K562 (cell line): Measurements from ENCODE around the gene KCNAB2. TPM values are rescaled to one million over a fixed set of nuclear protein-coding genes. Genes with fewer than 3 reads are reported as not detected.

Source experiments
- ATAC-seq: fragments of 200-7000 bp; cut with Tn5 transposase; 3 replicates; pipeline ENCODE4 v1.9.1; 2020; ENCODE audit warnings: moderate library complexity
- BruUV-seq: library from RNA; stranded (reverse); fragments of 400-500 nt; replicated peaks from 2 replicates; lab custom pipeline; 2021; lab: Mats Ljungman, UMichigan
- CTCF ChIA-PET: fragments of 300-600 bp; formaldehyde crosslinking; extraction: SDS; loops from one replicate; lab custom pipeline; 2021; ENCODE audit warnings: low intra/inter-chr PET ratio; lab: Yijun Ruan, JAX
- POLR2A ChIA-PET: fragments of 300-600, 350-650 bp; sonication (Branson Sonifier 250); formaldehyde crosslinking; extraction: SDS; loops from one replicate; lab custom pipeline; 2021; ENCODE audit warnings: antibody characterized with exemption, inconsistent platforms; lab: Yijun Ruan, JAX
- DNase-seq, 4 experiments: peaks; one replicate each; pipeline versions ENCODE4 v3.0.0 to v3.0.0-alpha.2; 2011 to 2018; ENCODE audit warnings: low spot score in 3 of 4, mixed read lengths in 3 of 4; ENCODE audit errors: extremely low read depth in 1 of 4
- FAIRE-seq: peaks from 2 replicates; lab custom pipeline; 2011; peaks lifted over from hg19 to GRCh38; lab: Jason Lieb, UNC
- H2AFZ ChIP-seq: 2 replicates; pipeline ENCODE4 v1.6.0; 2011; ENCODE audit warnings: low read depth, low read length, control low read depth, inconsistent platforms
- H3K27ac ChIP-seq: fragments of 200-600 bp; 3 replicates; pipeline ENCODE4 v1.8.0; 2011; ENCODE audit warnings: low read depth, mild to moderate bottlenecking, control low read depth, inconsistent platforms, low read length, moderate library complexity, mixed read lengths; ENCODE audit errors: extremely low read depth
- H3K27me3 ChIP-seq, 2 experiments: fragments of 300-600 bp in 1 of 2; 2 replicates in 1 of 2; 3 replicates in 1 of 2; pipeline versions ENCODE4 v1.6.0 to v1.8.0; 2011; ENCODE audit warnings: inconsistent platforms in 2 of 2, low read length in 2 of 2, mild to moderate bottlenecking in 1 of 2, mixed read lengths in 1 of 2, moderate library complexity in 1 of 2; ENCODE audit not compliant: control insufficient read depth in 2 of 2, insufficient read depth in 2 of 2
- H3K36me3 ChIP-seq: fragments of 300-600 bp; 3 replicates; pipeline ENCODE4 v1.8.0; 2011; ENCODE audit warnings: mild to moderate bottlenecking, low read length, inconsistent platforms; ENCODE audit not compliant: control insufficient read depth, insufficient read depth
- H3K4me1 ChIP-seq, 2 experiments: fragments of 200-600 bp in 1 of 2; replicated peaks in 1 of 2; 2 replicates in 1 of 2; 3 replicates in 1 of 2; pipeline versions ENCODE4 v1.5.1 to v1.8.0; 2011; ENCODE audit warnings: inconsistent platforms in 2 of 2, low read length in 2 of 2, mild to moderate bottlenecking in 1 of 2, mixed read lengths in 1 of 2, moderate library complexity in 1 of 2; ENCODE audit not compliant: control insufficient read depth in 2 of 2, insufficient read depth in 2 of 2
- H3K4me2 ChIP-seq: 2 replicates; pipeline ENCODE4 v1.6.1; 2011; ENCODE audit warnings: low read length, control low read depth, inconsistent platforms, mixed read lengths; ENCODE audit not compliant: insufficient read depth
- H3K4me3 ChIP-seq: fragments of 200-600 bp; sonication (generic), shearing (Covaris generic); 2 replicates; pipeline ENCODE4 v1.5.1; 2016; ENCODE audit warnings: control low read depth, inconsistent platforms
- H3K79me2 ChIP-seq: fragments of 200-600 bp; 3 replicates; pipeline ENCODE4 v1.8.0; 2011; ENCODE audit warnings: low read length, inconsistent platforms; ENCODE audit not compliant: control insufficient read depth, insufficient read depth
- H3K9ac ChIP-seq, 2 experiments: 2 replicates each; pipeline versions ENCODE4 v1.6.0 to v1.6.1; 2011; ENCODE audit warnings: low read depth in 2 of 2, low read length in 2 of 2, control low read depth in 1 of 2, inconsistent platforms in 1 of 2, mild to moderate bottlenecking in 1 of 2, mixed read lengths in 1 of 2; ENCODE audit not compliant: insufficient read depth in 1 of 2
- H3K9me1 ChIP-seq: one replicate; pipeline ENCODE4 v1.6.0; 2011; ENCODE audit warnings: inconsistent platforms, mild to moderate bottlenecking, low read length, moderate library complexity; ENCODE audit not compliant: control insufficient read depth, insufficient read depth
- H3K9me3 ChIP-seq: replicated peaks from 2 replicates; pipeline ENCODE4 v1.5.1; 2011; ENCODE audit warnings: low read depth, low read length, inconsistent platforms; ENCODE audit not compliant: control insufficient read depth, insufficient read depth
- H4K20me1 ChIP-seq: replicated peaks from 2 replicates; pipeline ENCODE4 v1.6.1; 2011; ENCODE audit warnings: low read length, inconsistent platforms, mixed read lengths; ENCODE audit not compliant: control insufficient read depth, insufficient read depth
- ARNT ChIP-seq, 2 experiments: fragments of 450-650 bp; IDR thresholded peaks; 2 replicates each; pipeline ENCODE4 v1.6.1; 2016; ENCODE audit warnings: mild to moderate bottlenecking in 1 of 2
- CCAR2 ChIP-seq: fragments of 200-400 bp; formaldehyde crosslinking; IDR thresholded peaks from 2 replicates; pipeline ENCODE4 v1.6.1; 2017; ENCODE audit warnings: mild to moderate bottlenecking, low read depth, low read length
- E2F4 ChIP-seq: sonication (generic); formaldehyde crosslinking; IDR thresholded peaks from 2 replicates; pipeline ENCODE4 v1.8.0; 2022; ENCODE audit warnings: mild to moderate bottlenecking, low read depth, missing genetic modification reagents
- NCOA2 ChIP-seq, 2 experiments: fragments of 450-650 bp; IDR thresholded peaks; 2 replicates each; pipeline ENCODE4 v1.6.1; 2018; ENCODE audit warnings: mild to moderate bottlenecking in 2 of 2, moderate library complexity in 1 of 2; ENCODE audit not compliant: partially characterized antibody in 2 of 2
- NUFIP1 ChIP-seq: fragments of 450-650 bp; IDR thresholded peaks from 2 replicates; pipeline ENCODE4 v1.6.1; 2018; ENCODE audit not compliant: partially characterized antibody
- SMARCB1 ChIP-seq: IDR thresholded peaks from 2 replicates; pipeline ENCODE4 v1.6.1; 2011; ENCODE audit warnings: improper control_type of control experiment, low read depth; ENCODE audit not compliant: insufficient read length
- SNRNP70 ChIP-seq: fragments of 200-400 bp; formaldehyde crosslinking; optimal IDR thresholded peaks from 2 replicates; pipeline ENCODE3; 2017; ENCODE audit warnings: low read depth, low read length
- ZNF134 ChIP-seq: fragments of 250-450 bp; sonication (Bioruptor Pico); conservative IDR thresholded peaks from 2 replicates; pipeline ENCODE4 v1.4.0; 2020
- ZNF174 ChIP-seq: fragments of 250-450 bp; sonication (Bioruptor Pico); IDR thresholded peaks from 2 replicates; pipeline ENCODE4 v1.4.0; 2020; ENCODE audit warnings: mild to moderate bottlenecking
- ZNF280A ChIP-seq: fragments of 450-650 bp; IDR thresholded peaks from 2 replicates; pipeline ENCODE4 v1.6.1; 2018; ENCODE audit warnings: mild to moderate bottlenecking, low read depth; ENCODE audit not compliant: partially characterized antibody
- ZNF57 ChIP-seq: fragments of 450-650 bp; formaldehyde crosslinking; IDR thresholded peaks from 2 replicates; pipeline ENCODE4 v1.4.0; 2020; ENCODE audit warnings: mild to moderate bottlenecking, moderate library complexity
- ZNF655 ChIP-seq: fragments of 250-450 bp; sonication (Bioruptor Pico); IDR thresholded peaks from 2 replicates; pipeline ENCODE4 v1.5.0; 2021
- ZNF707 ChIP-seq: fragments of 250-450 bp; sonication (Bioruptor Pico); conservative IDR thresholded peaks from 2 replicates; pipeline ENCODE4 v1.8.0; 2022; ENCODE audit warnings: inconsistent platforms, mild to moderate bottlenecking, moderate library complexity
- ZNF740 ChIP-seq, 3 experiments: fragments of 200-800 bp in 1 of 3; sonication (Bioruptor generic) in 1 of 3; sonication (generic) in 1 of 3; formaldehyde crosslinking in 1 of 3; IDR thresholded peaks; 2 replicates each; pipeline versions ENCODE4 v1.6.1 to v1.8.0; 2016 to 2022; ENCODE audit warnings: mild to moderate bottlenecking in 2 of 3, missing compliant biosample characterization in 2 of 3, missing genetic modification characterization in 2 of 3, missing genetic modification reagents in 1 of 3
- WGBS: fragments of 100-300 bp; shearing (Covaris generic); methylation state at CpG from one replicate; pipeline ENCODE4 v1.1.6; 2016; ENCODE audit warnings: low coverage, mixed read lengths; ENCODE audit not compliant: insufficient coverage; ENCODE audit errors: missing lambda C conversion rate; 5-methylcytosine and 5-hydroxymethylcytosine counted together
- in situ Hi-C: fragments of 300-500 bp; cut with MboI; formaldehyde crosslinking; loops from 4 replicates; pipeline ENCODE4 v1.15.0; 2018; ENCODE audit warnings: inconsistent platforms, mixed read lengths
- intact Hi-C: fragments of 100-400 bp; cut with micrococcal nuclease; formaldehyde crosslinking; loops from 2 replicates; pipeline ENCODE4 v1.14.2; 2022
- polyA plus RNA-seq, 8 experiments: library from polyadenylated mRNA; depleted of rRNA in 4 of 8; stranded (reverse) in 5 of 8; unstranded in 3 of 8; fragments of >200 nt; fragmentation: Nextera tagmentation in 2 of 8; fragmentation: Illumina TruSeq in 1 of 8; extraction: Ambion mirVana in 2 of 8; extraction: Trizol in 1 of 8; gene quantifications; 2 replicates each; pipeline versions ENCODE4 v1.2.1 to v1.2.3, GENCODE V29; 2011 to 2014; ENCODE audit warnings: inconsistent platforms in 1 of 8, missing spikeins in 1 of 8
- total RNA-seq, 7 experiments: library from RNA; depleted of rRNA in 6 of 7; stranded (reverse); fragments of >200 nt in 6 of 7; fragmentation: Illumina TruSeq in 2 of 7; extraction: Trizol in 2 of 7; gene quantifications; 2 replicates each; pipeline versions ENCODE4 v1.2.1 to v1.2.3, GENCODE V29; 2011 to 2021; ENCODE audit warnings: low replicate concordance in 1 of 7

Gene KCNAB2
- total and polyA plus RNA-seq, 9 of the 15 experiments (the other 6 are each of a cell fraction or from before 2014, with no cell fraction given) = 1.8 to 15.8 (median 7.1) TPM

GRCh38 chr1:6101826-6102531, 56.3 kb downstream of the KCNAB2 start:
- Histone ChIP-seq H3K4me1 (peaks cover 0 to 24% of the 10 kb centered on the region in 2 experiments; a peak in 2 of 5 replicates), H3K9ac (no peak overlapping the region), H4K20me1 (peaks cover 14% of the 10 kb centered on the region; the same call in 1 of the 2 replicates), H3K4me3 (no peak overlapping the region), H3K9me1 (no peaks in the 10 kb centered on the region), H2AFZ (no peak overlapping the region), H3K4me2 (no peak overlapping the region), H3K36me3 (no peaks in the 10 kb centered on the region), H3K79me2 (no peaks in the 10 kb centered on the region), H3K27ac (no peak overlapping the region), H3K9me3 (no peaks in the 10 kb centered on the region), H3K27me3 (peaks cover 20 to 71% of the 10 kb centered on the region in 2 experiments; a peak in 4 of 5 replicates)
- WGBS = 1% methylated on average over 25 of the region's 25 CpGs
- FAIRE-seq = no peak
- CTCF ChIA-PET = no interaction called here
- no peak for ATAC-seq
- DNase-seq = no peak
- POLR2A ChIA-PET = interaction anchor here (0.8 to 1.4 kb wide), 2 partner anchors 10 to 12 kb away, joined by 4 read pairs; no protein-coding TSS in a partner anchor
- BruUV-seq = no TSS peak
- intact Hi-C loops (no loop called here), in situ Hi-C loops (no loop called here)
- no peak for TF ChIP-seq ARNT (IDR thresholded peaks at IDR 0.05)
- TF ChIP-seq ZNF655 = no peak
- TF ChIP-seq SMARCB1 = no peak
- TF ChIP-seq ZNF174 (CRISPR knock-in tag) = no peak
- TF ChIP-seq ZNF740 (CRISPR knock-in tag; IDR thresholded peaks at IDR 0.05) = no peak
- TF ChIP-seq ZNF740 (tag; IDR thresholded peaks at IDR 0.05) = no peak
- TF ChIP-seq ZNF57 (CRISPR knock-in tag) = no peak
- no peak for TF ChIP-seq ZNF134
- TF ChIP-seq SNRNP70 = no peak
- TF ChIP-seq ZNF280A = no peak
- TF ChIP-seq ZNF707 (CRISPR knock-in tag) = no peak
- TF ChIP-seq CCAR2 = no peak
- TF ChIP-seq E2F4 = no peak
- TF ChIP-seq NUFIP1 = no peak
- no peak for TF ChIP-seq NCOA2 (IDR thresholded peaks at IDR 0.05; ENCODE audit: partially characterized antibody in 2 of 2)
